HG02943 (cell line): ENCODE data around the gene CSRP3.

Experiments
- ATAC-seq: cut with Tn5 transposase; IDR thresholded peaks from one replicate; pipeline ENCODE4 v1.9.1; 2021; ENCODE audit warnings: mild to moderate bottlenecking, low read depth, moderate library complexity; ENCODE audit not compliant: unreplicated experiment

CSRP3 gene

DNA sequence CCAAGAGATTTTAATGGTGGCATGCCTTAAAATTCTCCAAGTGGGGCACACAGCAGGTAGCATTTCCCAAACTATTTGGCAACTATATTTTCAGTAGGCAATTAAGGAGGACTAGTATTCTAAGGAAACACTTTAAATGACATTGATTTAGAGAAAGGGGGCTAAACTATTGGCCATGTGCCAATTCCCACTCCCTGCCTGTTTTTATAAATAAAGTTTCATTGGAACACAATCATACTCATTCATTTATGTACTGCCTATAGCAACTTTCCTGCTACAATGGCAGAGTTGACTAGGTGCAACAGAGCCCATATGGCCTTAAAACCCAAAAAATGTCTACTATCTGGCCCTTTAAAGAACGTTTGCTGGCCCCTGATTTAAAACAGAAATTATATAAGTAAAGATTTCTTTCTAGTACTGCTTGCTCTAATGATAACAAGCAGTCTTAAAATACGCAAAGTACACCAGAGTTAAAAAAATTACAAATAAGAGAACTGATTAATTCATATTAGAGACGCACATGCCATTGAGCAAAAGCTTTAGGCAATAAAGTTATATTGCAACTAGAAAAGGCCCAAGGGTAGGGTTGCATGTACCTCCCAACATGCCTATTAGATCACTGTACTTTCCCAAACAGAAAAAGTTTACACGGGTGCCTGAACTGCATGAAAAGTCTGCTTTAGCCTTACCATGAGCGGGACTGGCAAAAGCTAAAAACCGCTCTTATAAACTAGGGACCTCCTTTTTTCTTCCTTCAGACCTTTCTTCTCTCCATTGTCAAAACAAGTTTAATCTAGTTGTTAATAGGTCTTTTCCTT, 24.8 kb upstream of the CSRP3 start:
- no peak for ATAC-seq

DNA sequence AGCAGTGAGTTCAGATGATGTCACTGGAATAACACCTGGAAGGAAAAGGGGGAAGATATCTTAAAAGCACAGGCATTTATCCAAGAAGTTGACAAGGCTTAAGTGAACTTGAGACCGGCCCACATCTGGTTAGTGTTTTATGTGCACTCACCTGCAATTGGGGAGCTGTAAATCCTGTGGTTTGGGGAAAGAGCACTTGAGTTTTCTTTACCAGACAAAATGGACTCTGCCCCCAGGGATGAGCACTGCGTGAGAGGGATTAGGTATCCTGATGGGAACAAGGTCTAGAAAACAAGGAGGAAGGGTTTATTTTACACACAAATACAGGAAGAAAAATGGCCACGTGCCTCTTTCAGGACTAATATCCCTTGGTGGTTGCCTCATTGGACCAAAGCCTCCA, 23.8 kb upstream of the CSRP3 start:
- no peak for ATAC-seq

DNA sequence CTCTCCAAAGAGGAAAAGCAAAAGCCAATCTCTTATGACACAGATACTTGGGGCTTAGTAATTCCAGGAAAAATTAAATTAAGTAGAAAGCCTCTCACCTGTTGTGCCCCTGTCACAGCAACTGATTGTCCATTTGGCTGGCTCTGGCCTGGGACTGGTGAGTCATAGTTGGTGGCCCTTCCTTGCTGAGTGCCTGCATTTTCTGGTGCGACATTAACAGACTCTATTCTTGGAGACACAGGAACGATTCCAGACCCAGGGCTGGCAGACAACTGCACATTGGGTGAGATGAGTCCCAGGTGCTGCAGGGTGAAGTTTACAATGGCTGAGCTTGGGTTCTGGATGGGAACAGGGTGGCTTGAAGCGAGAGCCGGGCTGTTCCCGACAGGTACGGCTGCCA, 23.3 kb upstream of the CSRP3 start:
- ATAC-seq, result no peak

DNA sequence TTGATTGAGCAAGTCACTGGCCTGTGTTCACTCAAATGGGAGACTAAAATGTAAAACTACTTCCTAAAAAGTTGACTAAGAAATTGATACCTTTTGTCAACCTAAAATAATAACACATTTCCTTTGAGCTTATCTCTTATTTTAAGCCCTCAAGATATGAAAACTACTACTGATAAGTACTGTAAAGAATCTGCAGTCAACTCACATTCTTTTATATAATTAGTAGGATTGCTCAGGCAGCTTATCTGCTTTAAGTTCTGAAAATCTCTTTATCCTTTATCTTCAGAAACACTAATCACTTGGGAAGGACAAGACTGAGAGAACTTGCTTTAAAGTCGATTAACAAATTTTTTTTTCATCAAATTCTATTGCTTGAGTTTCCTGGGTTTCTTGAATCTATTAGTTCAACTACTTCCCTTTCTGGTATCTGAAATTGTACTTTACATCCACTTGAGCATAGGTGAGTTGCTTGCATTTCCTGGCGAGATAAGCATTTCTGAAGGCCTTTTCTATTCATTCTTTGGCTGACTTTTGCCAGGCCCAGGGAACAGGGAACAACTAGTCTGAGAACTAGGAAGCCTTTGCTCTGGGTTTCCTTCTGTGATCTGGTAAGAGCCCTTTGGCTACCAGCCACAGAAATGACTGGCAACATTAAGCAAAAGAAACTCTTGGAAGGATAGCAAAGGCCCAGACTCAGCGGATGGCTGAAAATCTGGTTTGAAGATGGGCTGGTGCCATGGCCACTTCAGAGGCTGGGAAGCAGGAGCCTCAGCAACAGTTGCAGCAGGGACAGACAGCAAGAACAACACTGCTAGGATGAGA, 19.3 kb upstream of the CSRP3 start:
- ATAC-seq, result no peak

DNA sequence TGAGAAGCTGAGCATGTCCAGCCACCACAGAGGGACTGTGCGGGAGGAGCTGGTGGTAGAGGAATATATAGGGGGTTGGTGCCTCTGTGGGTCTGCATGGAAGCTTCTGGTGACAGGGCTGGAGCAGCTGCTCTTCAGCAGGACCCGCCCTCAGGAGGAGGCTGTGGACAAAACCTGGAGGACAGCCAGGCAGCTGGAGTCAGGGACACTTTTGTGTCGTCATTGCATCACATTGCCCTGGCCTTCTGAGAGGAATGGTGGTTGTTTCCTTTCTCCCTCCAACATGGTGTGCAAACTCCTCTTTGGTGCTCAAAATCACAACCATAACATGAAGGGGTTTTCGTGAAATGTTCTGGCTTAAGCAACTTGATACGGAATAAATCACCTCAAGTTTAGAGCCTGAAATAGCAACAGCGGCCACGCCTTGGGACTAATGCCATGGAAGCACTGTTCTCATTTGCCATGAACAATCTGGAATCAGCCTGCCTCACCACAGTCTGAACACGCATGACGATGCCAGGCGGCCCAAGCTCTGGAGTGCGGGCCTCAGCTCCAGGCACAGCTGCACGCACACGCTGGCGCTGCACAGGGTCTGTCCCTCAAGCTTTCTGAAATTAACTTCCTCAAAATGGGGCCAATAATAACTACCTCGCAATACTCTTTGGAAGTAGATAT, 17.1 kb upstream of the CSRP3 start:
- no peak for ATAC-seq

DNA sequence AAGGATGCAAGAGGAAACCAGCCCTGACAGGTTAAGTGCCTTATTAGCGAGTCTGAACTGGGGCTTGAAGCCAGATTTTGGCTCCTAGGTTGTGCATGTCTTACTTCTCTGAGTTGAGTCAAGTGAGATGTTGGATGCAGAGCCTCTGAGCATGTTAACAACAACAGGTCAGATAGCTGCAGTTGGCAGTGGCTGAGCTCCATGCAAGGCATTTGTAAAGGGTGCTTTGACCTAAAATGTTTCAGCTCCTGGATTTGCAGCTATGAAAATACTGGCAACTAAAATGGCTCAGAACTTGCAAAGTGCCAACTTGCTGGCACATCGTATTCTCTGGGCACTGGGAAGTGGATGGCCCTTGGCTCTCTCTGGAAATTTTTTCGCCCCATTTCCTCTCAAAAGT, 16.4 kb upstream of the CSRP3 start:
- no peak for ATAC-seq

DNA sequence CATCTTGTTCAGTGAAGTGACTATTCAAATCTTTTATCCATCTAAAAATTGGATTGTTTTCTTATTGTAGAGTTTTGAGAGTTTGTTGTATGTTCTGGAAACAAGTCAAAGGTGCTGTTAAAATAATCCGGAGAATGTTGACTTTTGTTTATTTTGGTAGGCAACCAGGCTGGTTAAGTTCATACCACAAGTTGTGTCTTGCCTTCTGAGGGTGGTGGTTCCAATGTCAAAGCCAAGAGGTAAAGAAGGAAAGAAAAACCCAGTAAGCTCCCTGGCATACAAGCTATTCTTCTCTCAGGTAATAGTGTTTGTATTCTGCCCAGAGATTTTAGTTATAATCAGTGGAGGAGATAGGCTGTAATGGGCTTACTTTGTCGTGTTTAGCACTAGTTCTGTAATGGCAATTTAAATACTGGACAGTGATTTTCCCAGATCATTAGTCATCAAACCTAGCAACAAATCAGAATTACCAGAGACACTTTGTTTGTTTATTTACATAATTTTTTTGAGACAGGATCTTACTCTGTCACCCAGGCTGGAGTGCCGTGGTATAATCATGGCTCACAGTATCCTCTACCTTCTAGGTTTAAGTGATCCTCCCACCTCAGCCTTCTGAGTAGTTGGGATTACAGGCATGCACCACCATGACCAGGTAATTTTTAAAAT, 15.1 kb upstream of the CSRP3 start:
- no peak for ATAC-seq

DNA sequence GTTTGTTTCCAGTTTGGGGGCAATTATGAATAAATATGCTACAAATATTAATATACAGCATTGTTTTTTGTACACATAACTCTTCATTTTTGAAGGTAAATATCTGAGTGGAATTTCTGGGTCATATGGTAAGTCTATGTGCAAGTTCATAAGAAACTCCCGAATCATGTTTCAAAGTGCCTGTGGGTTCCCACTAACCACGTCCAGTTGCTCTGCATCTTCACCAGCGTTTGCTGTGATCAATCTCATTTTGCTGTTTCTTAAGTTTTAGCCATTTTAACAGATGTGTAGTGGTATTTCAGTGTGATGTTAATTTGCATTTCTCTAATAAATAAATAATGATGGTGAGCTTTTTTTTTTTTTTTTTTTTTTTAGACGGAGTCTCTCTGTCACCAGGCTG, 14.2 kb upstream of the CSRP3 start:
- ATAC-seq, result no peak

DNA sequence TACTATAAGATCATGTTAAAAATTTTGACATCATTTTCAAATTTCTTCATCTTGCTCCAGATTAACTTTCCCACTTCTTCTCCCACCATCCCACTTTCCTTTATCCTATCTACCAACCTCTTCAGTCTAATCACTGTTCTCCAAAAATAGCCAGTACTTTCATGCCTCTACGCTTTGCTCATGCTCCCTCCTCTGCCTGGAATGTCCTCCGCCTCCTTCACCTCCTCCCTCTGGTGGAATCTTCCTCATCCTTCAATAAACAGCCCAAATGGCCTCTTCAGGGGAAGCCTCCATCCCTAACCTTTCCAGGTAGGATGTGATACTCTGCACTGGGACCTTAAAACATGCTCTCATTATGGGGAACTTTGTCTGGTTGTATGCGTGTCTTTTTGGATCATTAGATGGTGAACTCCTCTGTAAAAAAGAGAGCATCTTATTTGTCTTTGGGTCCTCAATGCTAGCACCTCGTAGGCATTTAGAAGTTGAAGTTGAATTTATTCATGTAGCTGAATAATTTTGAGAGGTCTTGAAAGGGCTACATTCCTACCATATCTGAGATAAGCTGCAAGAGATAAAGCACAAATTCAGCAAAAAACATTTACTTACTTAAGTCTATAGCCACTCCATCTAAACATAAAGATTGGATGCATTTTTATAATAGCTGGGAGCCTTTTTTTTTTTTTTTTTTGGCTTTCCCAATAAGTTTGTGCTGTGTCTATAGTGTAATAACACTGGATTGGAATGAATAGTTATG, 8.0 kb upstream of the CSRP3 start:
- no peak for ATAC-seq

DNA sequence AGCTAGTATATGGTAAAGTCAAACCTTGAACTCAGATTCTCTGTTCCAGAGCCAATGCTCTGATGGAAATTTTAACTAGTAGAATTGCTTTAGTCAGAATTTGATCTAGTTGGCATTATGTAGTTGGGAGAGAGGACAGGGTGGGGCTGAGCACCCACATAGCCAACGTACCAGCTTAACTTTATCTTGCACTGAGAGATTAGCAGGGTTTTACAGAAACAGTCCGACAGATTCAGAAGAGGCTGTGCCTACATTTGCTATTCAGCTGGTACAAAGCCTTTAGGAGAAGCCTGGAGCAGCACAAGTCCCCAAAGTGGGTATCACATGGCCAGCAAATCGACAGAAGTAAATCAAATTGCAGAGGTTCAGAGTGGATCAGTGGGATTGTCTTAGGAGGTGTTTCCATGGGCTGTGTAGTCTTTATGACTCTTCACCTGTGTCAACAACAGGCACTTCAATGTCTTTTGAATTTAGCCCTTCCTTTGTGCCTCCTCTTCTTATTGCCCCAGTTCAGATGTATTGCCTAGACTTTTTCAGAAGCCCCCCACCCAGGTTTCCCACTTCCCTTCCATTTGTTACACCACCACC, 7.3 kb upstream of the CSRP3 start:
- no peak for ATAC-seq

DNA sequence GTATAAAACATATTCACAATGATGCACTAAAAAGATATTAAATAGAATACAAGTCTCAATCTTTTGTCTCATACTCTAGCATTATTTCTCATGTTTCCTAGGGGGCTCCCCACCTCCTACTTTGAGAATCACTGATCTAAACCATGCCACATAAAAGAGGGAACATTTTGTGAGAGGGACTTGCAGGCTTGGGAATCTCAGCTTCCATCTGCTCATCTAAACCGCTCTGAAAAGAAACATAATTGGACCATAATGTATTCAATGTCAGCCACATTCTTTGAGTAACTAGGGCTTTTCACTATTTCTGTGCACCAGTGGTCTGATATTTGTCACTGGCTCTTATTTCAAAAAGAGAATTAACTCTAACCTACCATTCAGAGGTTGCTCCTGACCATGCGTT, 6.4 kb upstream of the CSRP3 start:
- ATAC-seq, result no peak

DNA sequence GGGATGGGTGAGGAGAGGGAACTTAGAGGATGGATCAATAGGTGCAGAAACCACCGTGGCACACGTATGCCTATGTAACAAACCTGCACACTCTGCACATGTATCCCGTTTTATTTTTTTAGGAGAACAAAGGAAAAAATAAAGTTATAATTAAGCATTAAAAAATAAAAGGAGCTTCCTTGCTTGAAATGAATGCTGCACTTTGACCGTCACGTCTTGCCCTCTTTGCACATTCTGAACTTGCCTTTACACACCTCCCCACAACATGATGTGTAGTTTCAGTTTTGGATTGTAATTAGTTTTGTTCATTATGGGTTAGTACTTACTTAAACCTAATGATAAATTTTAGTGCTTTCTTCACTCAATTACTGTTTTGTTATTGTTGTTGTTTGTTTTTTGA, 3.1 kb upstream of the CSRP3 start:
- ATAC-seq, result no peak

DNA sequence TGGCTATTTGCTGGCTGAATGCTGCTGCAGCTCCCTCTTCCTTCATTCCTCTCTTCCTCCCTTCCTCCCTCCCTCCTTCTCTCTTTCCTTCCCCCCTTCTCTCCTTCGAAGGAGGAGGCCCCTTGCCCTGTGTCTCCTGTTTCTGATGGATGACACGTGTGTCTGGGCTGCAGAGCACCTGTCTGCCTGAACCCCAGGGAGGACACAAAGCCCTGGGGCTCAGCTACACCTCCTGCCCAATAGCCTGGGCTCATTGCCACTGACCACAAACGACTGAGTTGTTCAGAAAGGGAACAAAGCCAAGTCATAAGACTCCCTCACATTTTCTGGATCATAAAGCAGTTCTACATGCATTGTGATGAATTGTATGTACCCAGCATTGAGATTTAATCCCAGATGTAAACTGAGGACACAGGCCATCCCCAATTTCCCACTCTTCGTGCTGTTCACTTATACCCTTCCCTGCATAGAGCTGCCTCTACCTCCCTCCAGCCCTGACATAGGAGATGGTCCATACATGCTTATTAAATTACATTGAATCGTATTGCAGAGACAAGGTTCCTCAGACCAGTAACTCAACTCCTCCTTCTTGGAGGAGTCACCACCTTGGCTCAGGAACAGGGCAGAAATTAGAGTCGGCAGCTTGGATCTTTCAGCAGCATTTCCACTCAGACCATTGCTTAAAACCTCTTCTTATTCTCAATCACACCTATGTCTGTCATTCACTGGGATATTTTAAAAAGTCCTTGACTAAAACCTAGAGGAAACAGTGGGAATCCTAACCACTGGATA, 1.2 kb downstream of the CSRP3 start:
- no peak for ATAC-seq

DNA sequence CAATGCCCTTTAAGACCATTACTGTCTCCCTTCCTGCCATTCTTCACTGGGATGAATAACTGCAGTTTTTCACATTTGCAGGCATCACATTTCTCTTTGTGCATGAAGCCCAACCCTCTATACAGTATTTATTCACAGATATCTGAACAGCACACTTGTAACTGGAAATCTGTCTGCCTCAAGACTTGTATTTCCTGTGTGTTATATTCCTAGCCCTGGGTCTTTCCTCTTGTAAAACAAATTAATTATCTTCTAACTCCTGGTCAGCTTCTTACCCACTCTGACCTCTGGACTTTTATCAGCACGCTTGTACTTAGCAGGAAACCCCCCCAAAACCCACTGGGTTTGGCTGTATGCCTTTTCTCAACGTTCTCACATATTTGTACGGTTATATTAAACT, 2.0 kb downstream of the CSRP3 start:
- ATAC-seq, result no peak

DNA sequence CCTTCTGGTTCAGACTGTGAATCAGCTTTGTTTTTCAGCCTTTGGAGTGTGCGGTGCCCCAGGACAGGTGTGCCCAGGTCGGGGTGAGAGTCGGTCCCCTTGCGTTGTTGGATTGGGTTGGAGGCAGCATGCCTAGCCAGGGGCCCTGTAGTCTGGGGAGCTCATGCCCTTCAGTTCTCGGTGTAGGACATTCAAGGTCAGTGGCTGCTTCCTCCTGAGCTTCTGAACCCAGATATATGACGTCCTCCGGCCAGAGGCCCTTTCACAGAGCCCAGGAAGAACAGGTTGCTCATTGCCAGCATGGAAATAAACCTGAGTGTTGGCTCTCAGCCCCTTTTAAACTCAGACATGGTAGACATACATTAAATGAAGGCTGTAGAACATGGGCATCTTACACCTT, 2.7 kb downstream of the CSRP3 start:
- no peak for ATAC-seq

DNA sequence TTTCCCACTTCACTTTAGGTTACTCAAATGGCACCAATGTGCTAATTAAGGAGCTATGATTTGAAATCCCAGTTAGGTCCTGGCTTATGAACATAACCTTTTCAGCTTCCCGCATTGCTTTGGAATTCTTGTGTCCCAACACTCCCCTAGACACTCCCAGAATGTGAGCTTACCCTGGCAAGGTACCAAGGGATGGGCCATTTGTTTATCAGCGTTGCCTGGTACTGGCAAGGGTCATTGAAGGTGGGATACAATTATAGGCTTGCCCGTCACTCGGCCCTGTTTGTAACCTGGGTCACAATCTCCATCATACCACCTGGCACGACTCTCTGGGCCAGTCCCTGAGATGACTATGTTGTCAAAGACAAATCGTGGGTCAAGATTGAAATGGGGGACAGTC, 5.4 kb downstream of the CSRP3 start:
- ATAC-seq, result no peak

DNA sequence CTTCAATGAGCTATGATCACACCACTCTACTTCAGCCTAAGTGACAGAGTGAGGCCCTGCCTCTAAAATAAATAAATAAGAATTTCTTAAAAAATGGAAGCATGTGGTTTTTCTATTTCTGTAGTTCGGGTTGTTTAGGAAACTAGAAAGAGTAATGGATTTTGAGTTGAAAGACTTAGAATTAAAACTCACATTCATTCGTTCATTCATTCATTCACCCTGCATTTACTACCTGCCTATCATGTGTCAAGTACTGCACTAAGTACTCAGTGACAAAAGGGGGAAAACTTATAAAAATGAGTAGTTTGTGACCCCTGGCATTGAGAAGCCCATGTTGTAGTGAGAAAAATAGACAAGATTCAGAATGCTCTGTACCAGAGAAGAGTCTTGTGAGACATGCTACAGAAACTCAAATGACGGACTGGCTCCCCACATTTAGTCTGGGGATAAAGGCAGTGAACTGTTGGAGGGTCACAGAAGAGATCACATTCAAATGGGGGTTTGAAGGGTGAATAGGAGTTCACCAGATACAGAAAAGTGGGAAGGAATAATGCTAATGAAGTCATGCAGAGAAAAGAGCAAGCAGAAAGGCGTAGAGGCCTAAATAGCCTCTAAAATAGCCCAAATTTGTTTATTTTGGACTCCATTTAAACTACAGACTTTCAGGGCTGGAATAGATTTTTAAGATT, 7.0 kb downstream of the CSRP3 start:
- no peak for ATAC-seq

DNA sequence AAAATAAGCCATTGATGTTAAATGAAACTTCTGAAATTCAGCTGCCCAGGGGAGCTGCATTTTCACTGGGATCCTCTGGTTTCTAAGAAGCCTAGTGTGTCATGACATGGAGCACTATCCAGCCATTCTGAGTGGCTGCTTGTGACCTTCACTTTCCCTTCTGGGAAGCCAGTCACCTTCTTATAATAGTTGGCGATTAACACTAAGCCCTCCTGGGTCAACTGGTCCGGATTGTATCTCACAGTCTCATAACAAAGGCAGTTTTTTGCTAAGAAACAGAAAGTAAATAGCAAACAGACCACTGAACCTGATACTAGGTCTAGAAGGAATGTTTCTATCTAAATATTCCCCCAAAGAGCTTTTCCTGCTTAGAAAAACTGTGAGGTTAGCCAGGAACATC, 7.9 kb downstream of the CSRP3 start:
- ATAC-seq, result no peak
